ENCODE results near the gene MS4A1.
"Not testable (repeated sequence)": the region's sequence is repeated elsewhere in the genome, so short reads cannot be mapped to it uniquely, and the experiment has no call there.

MS4A1 gene

DNA sequence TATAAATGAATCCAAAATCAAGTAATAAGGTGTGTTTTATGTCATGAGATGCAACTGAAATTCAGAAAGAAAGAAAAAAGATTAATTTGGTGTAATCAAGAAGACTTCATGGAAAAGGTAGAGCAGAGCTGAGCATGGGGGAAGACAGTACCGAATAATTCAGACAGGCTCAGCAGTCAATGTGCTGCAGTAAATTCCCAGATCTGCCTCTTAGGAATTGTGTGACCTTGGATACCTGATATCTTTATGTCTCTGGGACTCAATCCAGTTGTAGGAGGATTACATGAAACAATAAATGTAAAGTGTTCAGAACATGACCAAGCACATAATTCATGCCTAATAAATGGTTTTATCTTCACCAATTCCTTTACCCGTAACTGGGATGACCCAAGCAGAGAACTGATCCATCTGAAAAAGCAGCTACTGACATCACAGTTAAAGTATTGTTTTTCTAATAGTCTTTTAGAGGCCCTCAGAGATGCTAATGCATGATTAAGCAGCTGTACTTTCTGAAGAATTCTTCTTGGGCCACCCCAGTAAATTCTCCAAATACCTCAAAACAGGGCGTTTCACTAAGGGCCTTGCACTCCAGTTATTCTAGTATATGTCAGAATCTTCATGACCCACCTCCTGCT lies 44.7 kb downstream of the MS4A1 start:
- in situ Hi-C loops (cut with HindIII; ENCODE audit: low sequenced_read_pairs), result no loop called here

- in situ Hi-C loops (cut with HindIII; ENCODE audit: low sequenced_read_pairs), result no loop called here
These were observed 46.7 kb downstream of the MS4A1 start for GRCh38 chr11:60502221-60502775.

- in situ Hi-C loops (cut with HindIII; ENCODE audit: low sequenced_read_pairs), result no loop called here
These were observed 48.7 kb downstream of the MS4A1 start for GRCh38 chr11:60504219-60504905.

- in situ Hi-C loops (cut with HindIII; ENCODE audit: low sequenced_read_pairs), result loop anchor here (5.0 kb wide), 1 partner anchor 82 kb away; the partner anchor contains the start of gene MS4A5
These were observed 54.0 kb downstream of the MS4A1 start for GRCh38 chr11:60509609-60510008.

DNA sequence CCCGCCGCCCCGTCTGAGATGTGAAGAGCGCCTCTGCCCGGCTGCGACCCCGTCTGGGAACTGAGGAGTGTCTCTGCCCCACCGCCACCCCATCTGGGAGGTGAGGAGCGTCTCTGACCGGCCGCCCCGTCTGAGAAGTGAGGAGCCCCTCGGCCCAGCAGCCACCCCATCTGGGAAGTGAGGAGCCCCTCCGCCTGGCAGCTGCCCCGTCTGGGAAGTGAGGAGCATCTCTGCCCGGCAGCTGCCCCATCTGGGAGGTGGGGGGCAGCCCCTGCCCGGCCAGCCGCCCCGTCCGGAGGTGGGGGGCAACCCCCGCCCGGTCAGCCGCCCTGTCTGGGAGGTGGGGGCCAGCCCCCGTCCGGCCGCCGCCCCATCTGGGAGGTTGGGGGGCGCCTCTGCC lies 54.6 kb downstream of the MS4A1 start:
- in situ Hi-C loops (cut with HindIII; ENCODE audit: low sequenced_read_pairs), result not testable (repeated sequence)

DNA sequence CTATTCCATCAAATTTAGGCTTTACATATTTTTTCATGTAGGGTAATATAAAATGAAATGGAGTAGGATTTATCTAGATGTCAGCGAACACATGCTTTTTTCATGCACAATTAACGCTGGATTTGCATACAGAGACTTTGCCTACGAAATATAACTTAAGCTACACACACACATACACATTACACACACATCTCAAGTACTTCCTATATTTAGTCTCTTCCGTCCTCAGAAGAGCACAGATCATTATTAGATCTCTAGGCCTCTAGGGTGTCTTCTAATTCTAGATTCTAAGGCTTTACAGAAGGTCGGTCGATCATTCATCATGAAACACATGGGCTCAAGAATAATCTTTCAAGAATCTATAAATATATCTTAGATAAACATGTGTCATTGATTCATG lies 55.7 kb downstream of the MS4A1 start:
- in situ Hi-C loops (cut with HindIII; ENCODE audit: low sequenced_read_pairs), result no loop called here

GRCh38 chr11:60512651-60513225 lies 57.1 kb downstream of the MS4A1 start:
- in situ Hi-C loops (cut with HindIII; ENCODE audit: low sequenced_read_pairs), result no loop called here

DNA sequence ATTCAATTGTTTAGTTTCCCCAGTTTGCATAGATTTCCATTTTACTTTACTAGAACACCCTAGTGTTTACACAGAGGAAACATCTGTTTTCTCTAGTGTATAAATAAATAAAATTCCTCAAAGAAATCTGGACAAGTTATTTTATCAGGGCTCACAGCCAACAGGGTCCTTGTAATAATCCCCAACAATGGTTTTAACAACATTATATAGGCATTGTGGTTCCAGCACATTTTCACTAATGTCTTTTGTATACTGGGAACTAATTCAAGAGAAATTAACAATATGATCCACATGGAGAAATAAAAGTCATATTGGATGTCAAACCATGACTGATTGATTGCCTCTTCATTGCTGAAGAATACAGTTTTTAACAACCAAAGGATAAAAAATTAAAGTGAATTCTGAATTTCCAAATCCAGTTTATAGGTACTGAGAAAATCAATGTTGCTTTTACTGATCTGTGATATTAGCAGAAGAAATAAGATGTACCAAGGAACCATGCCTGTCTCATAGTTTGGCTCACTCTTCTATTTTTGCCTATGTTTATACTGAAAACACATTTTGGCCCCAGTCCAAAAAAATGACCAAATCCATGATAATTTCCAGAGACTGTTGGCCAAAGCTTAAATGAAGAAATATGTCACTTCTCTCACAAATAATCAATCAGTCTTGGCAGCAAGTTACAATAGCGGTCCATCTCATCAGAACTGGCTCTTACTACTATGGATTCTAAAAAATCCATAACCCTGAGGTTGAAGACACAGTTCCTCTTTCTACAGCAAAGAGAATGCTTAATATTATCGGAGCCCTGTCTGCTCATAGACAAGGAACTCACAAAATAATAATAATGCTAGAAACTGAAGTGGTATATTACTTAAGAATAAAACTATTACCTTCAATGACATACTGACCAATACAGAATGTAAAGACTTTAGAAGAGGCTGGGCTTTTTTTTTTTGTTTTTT lies 58.1 kb downstream of the MS4A1 start:
- in situ Hi-C loops (cut with HindIII; ENCODE audit: low sequenced_read_pairs), result no loop called here

- in situ Hi-C loops (cut with HindIII; ENCODE audit: low sequenced_read_pairs), result no loop called here
These were observed 59.7 kb downstream of the MS4A1 start, which contains the start of gene MS4A13 for GRCh38 chr11:60515144-60515855. Gene MS4A13, plus strand, starts transcription at chr11:60515392. Its CDS starts 2,692 bp downstream, at chr11:60518084.
